HEK293 (cell line): Measurements from ENCODE around the gene ELAC2.

Experiments
- CTCF ChIA-PET: fragments of 350-600 bp; formaldehyde crosslinking; extraction: SDS; loops from one replicate; lab custom pipeline; 2021; ENCODE audit warnings: antibody characterized with exemption; lab: Yijun Ruan, JAX
- POLR2A ChIA-PET: fragments of 300-600 bp; formaldehyde crosslinking; extraction: SDS; loops from one replicate; lab custom pipeline; 2020; ENCODE audit warnings: antibody characterized with exemption, inconsistent platforms; lab: Yijun Ruan, JAX
- H3K27ac ChIP-seq: fragments of 200-500 bp; sonication (Bioruptor generic); 2 replicates; pipeline ENCODE4 v1.5.1; 2014; ENCODE audit warnings: low read depth, low read length, control low read depth, inconsistent platforms; ENCODE audit errors: extremely low read depth
- H3K36me3 ChIP-seq, 2 experiments: fragments of 200-500 bp in 1 of 2; sonication (Bioruptor generic) in 1 of 2; 1 replicate in 1 of 2; 2 replicates in 1 of 2; pipeline ENCODE4 v1.5.1; 2014 to 2017; ENCODE audit warnings: inconsistent platforms in 2 of 2, low read length in 2 of 2; ENCODE audit not compliant: control insufficient read depth in 2 of 2, insufficient read depth in 1 of 2
- H3K4me1 ChIP-seq: fragments of 200-500 bp; sonication (Bioruptor generic); 2 replicates; pipeline ENCODE4 v1.5.1; 2014; ENCODE audit warnings: mild to moderate bottlenecking, low read length, inconsistent platforms; ENCODE audit not compliant: control insufficient read depth, insufficient read depth
- H3K4me3 ChIP-seq: 2 replicates; pipeline ENCODE4 v1.5.1; 2011; ENCODE audit warnings: low read depth, mild to moderate bottlenecking, control low read depth, low read length, moderate library complexity
- H3K9me3 ChIP-seq: fragments of 200-500 bp; sonication (Bioruptor generic); 2 replicates; pipeline ENCODE4 v1.5.1; 2014; ENCODE audit warnings: low read depth, low read length, inconsistent platforms; ENCODE audit not compliant: control insufficient read depth, insufficient read depth
- KLF9 ChIP-seq: fragments of 450-650 bp; formaldehyde crosslinking; IDR thresholded peaks from 2 replicates; pipeline ENCODE4 v1.5.1; 2016; ENCODE audit warnings: missing biosample characterization, missing genetic modification characterization, low read depth
- YY2 ChIP-seq: fragments of 450-650 bp; formaldehyde crosslinking; IDR thresholded peaks from 2 replicates; pipeline ENCODE4 v1.5.1; 2016; ENCODE audit warnings: missing biosample characterization, missing genetic modification characterization
- ZBTB1 ChIP-seq: fragments of 450-650 bp; formaldehyde crosslinking; IDR thresholded peaks from 2 replicates; pipeline ENCODE4 v1.5.1; 2016; ENCODE audit warnings: missing biosample characterization, missing genetic modification characterization
- ZBTB21 ChIP-seq: fragments of 450-650 bp; formaldehyde crosslinking; IDR thresholded peaks from 2 replicates; pipeline ENCODE4 v1.5.1; 2017; ENCODE audit warnings: missing biosample characterization, missing genetic modification characterization
- ZNF169 ChIP-seq: fragments of 450-650 bp; formaldehyde crosslinking; IDR thresholded peaks from 2 replicates; pipeline ENCODE4 v1.5.1; 2016; ENCODE audit warnings: missing biosample characterization, missing genetic modification characterization
- ZNF335 ChIP-seq: fragments of 450-650 bp; formaldehyde crosslinking; conservative IDR thresholded peaks from 2 replicates; pipeline ENCODE4 v1.5.1; 2016; ENCODE audit warnings: missing biosample characterization, missing genetic modification characterization
- ZNF398 ChIP-seq: fragments of 450-650 bp; formaldehyde crosslinking; IDR thresholded peaks from 2 replicates; pipeline ENCODE4 v1.5.1; 2017; ENCODE audit warnings: missing biosample characterization, missing genetic modification characterization
- ZNF423 ChIP-seq: fragments of 450-650 bp; formaldehyde crosslinking; IDR thresholded peaks from 2 replicates; pipeline ENCODE4 v1.5.1; 2016; ENCODE audit warnings: missing biosample characterization, missing genetic modification characterization
- ZNF518A ChIP-seq: fragments of 450-650 bp; formaldehyde crosslinking; conservative IDR thresholded peaks from 2 replicates; pipeline ENCODE4 v1.5.1; 2016; ENCODE audit warnings: low read depth, missing biosample characterization, missing genetic modification characterization
- ZNF529 ChIP-seq: fragments of 450-650 bp; formaldehyde crosslinking; IDR thresholded peaks from 2 replicates; pipeline ENCODE4 v1.5.1; 2017; ENCODE audit warnings: missing genetic modification characterization, missing biosample characterization; ENCODE audit not compliant: insufficient replicate concordance
- ZNF623 ChIP-seq: fragments of 450-650 bp; formaldehyde crosslinking; IDR thresholded peaks from 2 replicates; pipeline ENCODE4 v1.5.1; 2016; ENCODE audit warnings: missing biosample characterization, missing genetic modification characterization
- ZNF626 ChIP-seq: fragments of 450-650 bp; sonication (Bioruptor Pico); formaldehyde crosslinking; IDR thresholded peaks from 2 replicates; pipeline ENCODE4 v1.5.1; 2018; ENCODE audit warnings: missing biosample characterization, missing genetic modification characterization, inconsistent platforms
- ZNF629 ChIP-seq: fragments of 450-650 bp; formaldehyde crosslinking; IDR thresholded peaks from 2 replicates; pipeline ENCODE4 v1.5.1; 2017; ENCODE audit warnings: missing biosample characterization, missing genetic modification characterization
- ZNF692 ChIP-seq: fragments of 450-650 bp; formaldehyde crosslinking; IDR thresholded peaks from 2 replicates; pipeline ENCODE4 v1.5.1; 2016; ENCODE audit warnings: missing biosample characterization, missing genetic modification characterization
- ZXDB ChIP-seq: fragments of 450-650 bp; formaldehyde crosslinking; IDR thresholded peaks from 2 replicates; pipeline ENCODE4 v1.5.1; 2016; ENCODE audit warnings: missing biosample characterization, missing genetic modification characterization
- TF ChIP-seq, protein P1 (sequence below): fragments of 450-650 bp; formaldehyde crosslinking; IDR thresholded peaks from 2 replicates; pipeline ENCODE4 v1.5.1; 2016; ENCODE audit warnings: missing biosample characterization, missing genetic modification characterization
- TF ChIP-seq, protein P2 (sequence below): fragments of 450-650 bp; formaldehyde crosslinking; IDR thresholded peaks from 2 replicates; pipeline ENCODE4 v1.5.1; 2016; ENCODE audit warnings: missing biosample characterization, missing genetic modification characterization
- TF ChIP-seq, protein P3 (sequence below): fragments of 450-650 bp; formaldehyde crosslinking; IDR thresholded peaks from 2 replicates; pipeline ENCODE4 v1.5.1; 2017; ENCODE audit warnings: missing biosample characterization, missing genetic modification characterization
- TF ChIP-seq, protein P4 (sequence below): fragments of 450-650 bp; formaldehyde crosslinking; IDR thresholded peaks from 2 replicates; pipeline ENCODE4 v1.5.1; 2017; ENCODE audit warnings: missing biosample characterization, mild to moderate bottlenecking, missing genetic modification characterization, moderate library complexity

The ELAC2 gene

DNA sequence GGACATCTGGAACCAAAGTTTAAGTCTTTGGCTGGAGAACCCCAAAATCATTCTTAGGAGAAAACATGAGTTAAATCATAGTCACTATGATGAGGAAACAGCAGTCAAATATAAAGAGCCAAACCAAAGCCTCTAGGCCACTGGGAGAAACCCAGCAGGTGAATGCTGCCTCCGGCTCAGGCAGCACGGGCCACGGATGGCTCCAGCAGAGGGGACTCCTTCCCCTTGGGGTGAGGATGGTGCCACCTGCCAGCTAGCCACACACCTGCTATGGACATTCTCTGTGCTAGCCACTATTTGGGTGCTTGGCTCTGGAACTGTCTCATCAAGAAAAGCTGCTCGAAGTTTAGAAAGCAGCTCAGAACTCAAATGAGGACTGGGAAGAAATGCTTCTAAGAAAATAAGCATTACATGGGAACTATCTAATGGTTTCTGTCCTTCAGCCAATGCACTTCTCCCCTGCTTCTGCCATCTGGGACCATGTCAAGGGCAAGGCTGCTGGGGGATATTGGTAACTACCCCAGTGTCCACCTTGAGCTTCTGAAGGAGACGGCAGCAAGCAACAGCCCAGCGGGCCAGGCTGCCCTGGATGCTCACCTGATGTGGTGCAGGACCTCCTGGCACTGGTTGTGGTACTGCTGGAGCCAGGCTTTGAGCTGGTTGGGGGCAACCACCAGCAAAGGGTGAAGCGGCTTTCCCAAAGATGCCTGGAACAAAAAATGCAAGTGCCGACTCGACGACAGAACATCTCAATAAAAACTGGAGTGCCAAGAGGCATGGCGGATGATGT is 22.5 kb downstream of the ELAC2 start:
- TF ChIP-seq ZBTB1 (tag by site-specific recombination) (no peak), ZNF335 (tag by site-specific recombination) (no peak), ZNF398 (tag by site-specific recombination) (no peak), ZNF423 (tag by site-specific recombination) (no peak), KLF9 (no peak), YY2 (tag by site-specific recombination) (no peak), ZNF529 (no peak), ZXDB (tag by site-specific recombination) (no peak), ZNF692 (no peak), ZNF626 (tag by site-specific recombination) (no peak)
- TF ChIP-seq, protein P1, sequence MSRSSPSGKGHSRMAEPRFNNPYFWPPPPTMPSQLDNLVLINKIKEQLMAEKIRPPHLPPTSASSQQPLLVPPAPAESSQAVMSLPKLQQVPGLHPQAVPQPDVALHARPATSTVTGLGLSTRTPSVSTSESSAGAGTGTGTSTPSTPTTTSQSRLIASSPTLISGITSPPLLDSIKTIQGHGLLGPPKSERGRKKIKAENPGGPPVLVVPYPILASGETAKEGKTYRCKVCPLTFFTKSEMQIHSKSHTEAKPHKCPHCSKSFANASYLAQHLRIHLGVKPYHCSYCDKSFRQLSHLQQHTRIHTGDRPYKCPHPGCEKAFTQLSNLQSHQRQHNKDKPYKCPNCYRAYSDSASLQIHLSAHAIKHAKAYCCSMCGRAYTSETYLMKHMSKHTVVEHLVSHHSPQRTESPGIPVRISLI (tag by site-specific recombination), result no peak
- Histone ChIP-seq H3K27ac (no peak overlapping the region), H3K36me3 (peaks cover 6 to 100% of the 10 kb centered on the region in 2 experiments; a peak in 2 of 3 replicates), H3K4me1 (no peaks in the 10 kb centered on the region), H3K4me3 (no peak overlapping the region), H3K9me3 (no peaks in the 10 kb centered on the region)
- POLR2A ChIA-PET, result no interaction called here
- CTCF ChIA-PET, result no interaction called here

- ChIA-PET POLR2A (interaction anchor here (0.9 kb wide), 1 partner anchor 23 kb away, joined by 4 read pairs; the partner anchor contains the start of gene ELAC2), CTCF (no interaction called here)
- Histone ChIP-seq H3K4me1 (no peaks in the 10 kb centered on the region), H3K9me3 (no peaks in the 10 kb centered on the region), H3K27ac (no peak overlapping the region), H3K4me3 (no peak overlapping the region), H3K36me3 (peaks cover 6 to 100% of the 10 kb centered on the region in 2 experiments; a peak in 2 of 3 replicates)
- TF ChIP-seq, protein P2, sequence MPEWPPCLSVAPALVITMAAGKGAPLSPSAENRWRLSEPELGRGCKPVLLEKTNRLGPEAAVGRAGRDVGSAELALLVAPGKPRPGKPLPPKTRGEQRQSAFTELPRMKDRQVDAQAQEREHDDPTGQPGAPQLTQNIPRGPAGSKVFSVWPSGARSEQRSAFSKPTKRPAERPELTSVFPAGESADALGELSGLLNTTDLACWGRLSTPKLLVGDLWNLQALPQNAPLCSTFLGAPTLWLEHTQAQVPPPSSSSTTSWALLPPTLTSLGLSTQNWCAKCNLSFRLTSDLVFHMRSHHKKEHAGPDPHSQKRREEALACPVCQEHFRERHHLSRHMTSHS (tag by site-specific recombination), result no peak
- TF ChIP-seq ZNF169 (tag by site-specific recombination) (no peak), ZNF623 (tag by site-specific recombination) (no peak), ZNF518A (tag by site-specific recombination) (no peak), ZNF629 (tag by site-specific recombination) (no peak), ZBTB21 (tag by site-specific recombination) (no peak)
- TF ChIP-seq, protein P3, sequence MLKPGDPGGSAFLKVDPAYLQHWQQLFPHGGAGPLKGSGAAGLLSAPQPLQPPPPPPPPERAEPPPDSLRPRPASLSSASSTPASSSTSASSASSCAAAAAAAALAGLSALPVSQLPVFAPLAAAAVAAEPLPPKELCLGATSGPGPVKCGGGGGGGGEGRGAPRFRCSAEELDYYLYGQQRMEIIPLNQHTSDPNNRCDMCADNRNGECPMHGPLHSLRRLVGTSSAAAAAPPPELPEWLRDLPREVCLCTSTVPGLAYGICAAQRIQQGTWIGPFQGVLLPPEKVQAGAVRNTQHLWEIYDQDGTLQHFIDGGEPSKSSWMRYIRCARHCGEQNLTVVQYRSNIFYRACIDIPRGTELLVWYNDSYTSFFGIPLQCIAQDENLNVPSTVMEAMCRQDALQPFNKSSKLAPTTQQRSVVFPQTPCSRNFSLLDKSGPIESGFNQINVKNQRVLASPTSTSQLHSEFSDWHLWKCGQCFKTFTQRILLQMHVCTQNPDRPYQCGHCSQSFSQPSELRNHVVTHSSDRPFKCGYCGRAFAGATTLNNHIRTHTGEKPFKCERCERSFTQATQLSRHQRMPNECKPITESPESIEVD, result no peak
- TF ChIP-seq, protein P4, sequence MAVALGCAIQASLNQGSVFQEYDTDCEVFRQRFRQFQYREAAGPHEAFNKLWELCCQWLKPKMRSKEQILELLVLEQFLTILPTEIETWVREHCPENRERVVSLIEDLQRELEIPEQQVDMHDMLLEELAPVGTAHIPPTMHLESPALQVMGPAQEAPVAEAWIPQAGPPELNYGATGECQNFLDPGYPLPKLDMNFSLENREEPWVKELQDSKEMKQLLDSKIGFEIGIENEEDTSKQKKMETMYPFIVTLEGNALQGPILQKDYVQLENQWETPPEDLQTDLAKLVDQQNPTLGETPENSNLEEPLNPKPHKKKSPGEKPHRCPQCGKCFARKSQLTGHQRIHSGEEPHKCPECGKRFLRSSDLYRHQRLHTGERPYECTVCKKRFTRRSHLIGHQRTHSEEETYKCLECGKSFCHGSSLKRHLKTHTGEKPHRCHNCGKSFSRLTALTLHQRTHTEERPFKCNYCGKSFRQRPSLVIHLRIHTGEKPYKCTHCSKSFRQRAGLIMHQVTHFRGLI (tag by site-specific recombination), result no peak
Measured at GRCh38 chr17:12994341-12995074, 23.3 kb downstream of the ELAC2 start.
